ENCODE data around the gene SETDB1. TPM values are rescaled to one million over a fixed set of nuclear protein-coding genes. Genes with fewer than 3 reads are reported as not detected.

Gene SETDB1
- total and polyA plus RNA-seq, 2 of the 13 experiments (the other 11 are each of a cell fraction or from before 2014, with no cell fraction given): 33.1 to 34.6 TPM

DNA sequence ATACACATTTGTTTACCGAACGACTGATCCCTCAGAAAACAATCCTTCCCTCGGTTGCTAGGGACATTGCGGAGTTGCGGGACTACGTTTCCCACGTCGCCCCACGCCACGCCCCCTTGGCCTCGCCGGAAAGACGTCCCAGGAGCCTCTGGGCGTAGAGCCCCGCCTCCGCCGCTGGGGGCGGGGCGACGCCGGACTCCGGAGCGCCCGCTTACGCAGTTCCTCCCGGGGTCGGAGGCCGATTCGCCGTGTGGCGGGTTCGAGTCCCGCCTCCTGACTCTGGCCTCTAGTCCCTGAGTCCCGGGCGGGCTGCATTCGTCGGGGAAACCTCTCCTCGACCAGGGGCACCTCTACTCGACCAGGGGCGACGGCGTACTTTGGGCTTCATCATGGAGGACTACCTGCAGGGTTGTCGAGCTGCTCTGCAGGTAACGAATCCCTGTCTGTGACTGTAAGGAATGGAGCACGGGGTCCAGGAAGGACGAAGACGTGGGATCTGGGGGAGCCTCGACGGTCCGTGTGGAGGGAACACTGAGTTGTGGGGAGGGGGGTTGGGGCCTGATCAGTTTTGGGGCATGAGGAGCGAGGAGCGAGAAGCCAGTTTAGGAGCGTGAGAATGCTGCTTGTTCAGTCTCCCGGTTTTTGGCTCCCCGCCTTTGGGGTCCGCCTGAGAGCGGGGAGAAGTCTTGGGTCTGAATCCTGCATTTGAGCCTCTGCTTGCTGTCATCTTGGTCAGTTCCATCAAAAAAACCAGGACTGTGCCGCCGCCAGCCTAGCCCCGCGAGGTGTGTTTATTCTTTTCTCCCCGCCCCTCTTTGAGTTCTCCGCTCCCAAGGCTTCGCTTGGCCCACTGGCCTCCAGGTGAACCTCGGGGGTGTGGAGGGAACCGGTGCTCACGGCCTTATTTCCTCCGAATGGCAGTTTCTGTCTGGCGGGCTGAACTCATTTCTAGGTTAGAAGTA lies 82.4 kb downstream of the SETDB1 start, which contains the start of gene PRUNE1:
TSS of gene PRUNE1 (plus strand) at position 206 of the 962 bp plus-strand sequence. CDS start at position 390, 184 bp downstream.
- ATAC-seq: peak; percentile 55
- no TSS peak for BruUV-seq (replicated peaks)
- H3K4me2 ChIP-seq (ENCODE audit: low read depth, low read length): peak within 1 kb of the TSS; percentile 99
- H3K79me2 ChIP-seq (ENCODE audit: insufficient read depth, low read length): peaks cover 34% of the 10 kb centered on the region
- no peaks in the 10 kb centered on the region for H4K20me1 ChIP-seq (ENCODE audit: insufficient read depth, low read length)
- in situ Hi-C loops (cut with HindIII; ENCODE audit: extremely low pct_ligation_motif_present, low pct_unique_long_range_greater_than_20kb): no loop called here
- peak within 1 kb of the TSS; percentile 98 for H3K9ac ChIP-seq (ENCODE audit: insufficient read depth, low read depth, low read length)
- H3K4me1 ChIP-seq (ENCODE audit: insufficient read depth, low read length): peaks cover 77% of the 10 kb centered on the region
- H3K36me3 ChIP-seq (replicated peaks in 1 of 2; ENCODE audit: control insufficient read depth in 1 of 2, insufficient read depth in 2 of 2, low read length in 2 of 2): no peaks in the 10 kb centered on the region
- ChIA-PET POLR2A (interaction anchor here (0.5 kb wide), 1 partner anchor 211 kb away, joined by 3 read pairs; no protein-coding TSS in a partner anchor), CTCF (ENCODE audit: low intra/inter-chr PET ratio, low total read pairs) (interaction anchor here (0.9 to 1.4 kb wide), 2 partner anchors 28 to 29 kb away, joined by 3 read pairs; no protein-coding TSS in a partner anchor)
- peak; percentile 60 for FAIRE-seq
- H3K9me3 ChIP-seq (ENCODE audit: low read length): no peaks in the 10 kb centered on the region
- peak within 1 kb of the TSS; percentile 66 to 99 (median 91) for H3K4me3 ChIP-seq (replicated peaks in 1 of 3; ENCODE audit: insufficient read depth in 1 of 3, low read depth in 2 of 3, low read length in 3 of 3)
- H3K27me3 ChIP-seq (ENCODE audit: control insufficient read depth in 1 of 2, insufficient read depth in 2 of 2, low read length in 2 of 2): no peaks in the 10 kb centered on the region; a peak in 1 of 5 replicates
- WGBS (ENCODE audit: low lambda C conversion rate): under 1% methylated on average over 41 of the region's 69 CpGs
- peak within 1 kb of the TSS; percentile 35 for H2AFZ ChIP-seq (ENCODE audit: low read length)
- DNase-seq (ENCODE audit: low spot score): peak; percentile 95
- peak within 1 kb of the TSS; percentile 100 for H3K27ac ChIP-seq (ENCODE audit: extremely low read length, insufficient read depth, low read length)
- intact Hi-C loops (cut with micrococcal nuclease; ENCODE audit: unreplicated experiment): loop anchor here (5.0 kb wide), 2 partner anchors 36 to 39 kb away; partner anchors contain the start of genes C1orf56 and CERS2
- no peak for TF ChIP-seq PAWR (CRISPR knock-in tag; IDR thresholded peaks at IDR 0.05; ENCODE audit: borderline replicate concordance)
- peak; percentile 38; the same call in 1 of the 2 replicates for TF ChIP-seq KMT2A (CRISPR knock-in tag; IDR thresholded peaks at IDR 0.05)
- no peak for TF ChIP-seq MTA3 (CRISPR knock-in tag; IDR thresholded peaks at IDR 0.05)
- TF ChIP-seq, protein P1, sequence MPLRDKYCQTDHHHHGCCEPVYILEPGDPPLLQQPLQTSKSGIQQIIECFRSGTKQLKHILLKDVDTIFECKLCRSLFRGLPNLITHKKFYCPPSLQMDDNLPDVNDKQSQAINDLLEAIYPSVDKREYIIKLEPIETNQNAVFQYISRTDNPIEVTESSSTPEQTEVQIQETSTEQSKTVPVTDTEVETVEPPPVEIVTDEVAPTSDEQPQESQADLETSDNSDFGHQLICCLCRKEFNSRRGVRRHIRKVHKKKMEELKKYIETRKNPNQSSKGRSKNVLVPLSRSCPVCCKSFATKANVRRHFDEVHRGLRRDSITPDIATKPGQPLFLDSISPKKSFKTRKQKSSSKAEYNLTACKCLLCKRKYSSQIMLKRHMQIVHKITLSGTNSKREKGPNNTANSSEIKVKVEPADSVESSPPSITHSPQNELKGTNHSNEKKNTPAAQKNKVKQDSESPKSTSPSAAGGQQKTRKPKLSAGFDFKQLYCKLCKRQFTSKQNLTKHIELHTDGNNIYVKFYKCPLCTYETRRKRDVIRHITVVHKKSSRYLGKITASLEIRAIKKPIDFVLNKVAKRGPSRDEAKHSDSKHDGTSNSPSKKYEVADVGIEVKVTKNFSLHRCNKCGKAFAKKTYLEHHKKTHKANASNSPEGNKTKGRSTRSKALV (CRISPR knock-in tag; IDR thresholded peaks at IDR 0.05): no peak
- TF ChIP-seq RFX5 (IDR thresholded peaks at IDR 0.05; ENCODE audit: low read depth, low read length): peak; percentile 90
- TF ChIP-seq JUN (CRISPR knock-in tag; IDR thresholded peaks at IDR 0.05): no peak
- 0 out of 2 replicates have a peak, but pooled peaks have one; percentile 46 for TF ChIP-seq ZMAT3 (CRISPR knock-in tag; conservative IDR thresholded peaks at IDR 0.05)
- TF ChIP-seq ZBTB20 (CRISPR knock-in tag; IDR thresholded peaks at IDR 0.05; ENCODE audit: borderline replicate concordance, low read depth): no peak; the same call in 1 of the 2 replicates
- peak; percentile 66 for TF ChIP-seq ZNF883 (CRISPR knock-in tag; IDR thresholded peaks at IDR 0.05; ENCODE audit: not compliant biosample characterization)
- no peak for TF ChIP-seq CHD2 (IDR thresholded peaks at IDR 0.05; ENCODE audit: low read depth, low read length)
- TF ChIP-seq, protein P2, sequence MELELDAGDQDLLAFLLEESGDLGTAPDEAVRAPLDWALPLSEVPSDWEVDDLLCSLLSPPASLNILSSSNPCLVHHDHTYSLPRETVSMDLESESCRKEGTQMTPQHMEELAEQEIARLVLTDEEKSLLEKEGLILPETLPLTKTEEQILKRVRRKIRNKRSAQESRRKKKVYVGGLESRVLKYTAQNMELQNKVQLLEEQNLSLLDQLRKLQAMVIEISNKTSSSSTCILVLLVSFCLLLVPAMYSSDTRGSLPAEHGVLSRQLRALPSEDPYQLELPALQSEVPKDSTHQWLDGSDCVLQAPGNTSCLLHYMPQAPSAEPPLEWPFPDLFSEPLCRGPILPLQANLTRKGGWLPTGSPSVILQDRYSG (CRISPR knock-in tag; IDR thresholded peaks at IDR 0.05): no peak
- peak in 1 of 2 experiments; percentile 39; a peak in 2 of 4 replicates for TF ChIP-seq EP300 (IDR thresholded peaks at IDR 0.05; ENCODE audit: low read depth in 2 of 2, low read length in 2 of 2)
- no peak for TF ChIP-seq EP300 (CRISPR knock-in tag; IDR thresholded peaks at IDR 0.05; ENCODE audit: borderline replicate concordance)
- TF ChIP-seq CBFB (CRISPR knock-in tag; IDR thresholded peaks at IDR 0.05): no peak
- no peak for TF ChIP-seq ZNF761 (CRISPR knock-in tag; conservative IDR thresholded peaks at IDR 0.05)
- no peak for TF ChIP-seq PLRG1 (conservative IDR thresholded peaks at IDR 0.05)
- TF ChIP-seq NFE2L1 (CRISPR knock-in tag; IDR thresholded peaks at IDR 0.05; ENCODE audit: borderline replicate concordance): no peak
- TF ChIP-seq XRCC5 (optimal IDR thresholded peaks at IDR 0.05; ENCODE audit: low read length): no peak
- peak; percentile 95 for TF ChIP-seq GABPB1 (CRISPR knock-in tag; IDR thresholded peaks at IDR 0.05)
